Glutamatergic neuron (in vitro differentiated cells): ENCODE data around the gene MAB21L2. TPM values are rescaled to one million over a fixed set of nuclear protein-coding genes. Genes with fewer than 3 reads are reported as not detected.
A peak's percentile ranks its signal among the peaks of the same experiment; 100 is the strongest.

Experiments used
- DNase-seq: peaks from one replicate; pipeline ENCODE4 v3.0.0; 2022
- H3K27ac Mint-ChIP-seq: one replicate; pipeline ENCODE4 v1.8.0; 2020; ENCODE audit warnings: mild to moderate bottlenecking, mixed read lengths, inconsistent platforms; ENCODE audit not compliant: unreplicated experiment
- H3K27me3 Mint-ChIP-seq: one replicate; pipeline ENCODE4 v1.8.0; 2020; ENCODE audit warnings: mild to moderate bottlenecking, moderate library complexity, mixed read lengths, inconsistent platforms; ENCODE audit not compliant: unreplicated experiment
- H3K36me3 Mint-ChIP-seq: one replicate; pipeline ENCODE4 v1.8.0; 2020; ENCODE audit warnings: mild to moderate bottlenecking, mixed read lengths, inconsistent platforms; ENCODE audit not compliant: unreplicated experiment
- H3K4me1 Mint-ChIP-seq: one replicate; pipeline ENCODE4 v1.8.0; 2020; ENCODE audit warnings: mild to moderate bottlenecking, low read depth, mixed read lengths, inconsistent platforms; ENCODE audit not compliant: unreplicated experiment
- H3K4me3 Mint-ChIP-seq: one replicate; pipeline ENCODE4 v1.8.0; 2020; ENCODE audit warnings: mild to moderate bottlenecking, mixed read lengths, inconsistent platforms; ENCODE audit not compliant: unreplicated experiment
- H3K9me3 Mint-ChIP-seq: one replicate; pipeline ENCODE4 v1.8.0; 2020; ENCODE audit warnings: mild to moderate bottlenecking, moderate library complexity, mixed read lengths, inconsistent platforms; ENCODE audit not compliant: unreplicated experiment
- CTCF ChIP-seq: fragments of 200-600 bp; sonication (generic); IDR thresholded peaks from one replicate; pipeline ENCODE4 v1.5.0; 2021; ENCODE audit not compliant: partially characterized antibody, unreplicated experiment
- total RNA-seq: library from RNA; stranded (reverse); fragmentation: NEBNext Ultra II Directional; extraction: Animal tissue kit (Norgen Biotek cat#: 25700); gene quantifications from one replicate; pipeline ENCODE4 v1.2.1, GENCODE V29; 2021; ENCODE audit not compliant: unreplicated experiment

MAB21L2 gene
- total RNA-seq, 1 donor from 2014 or later, result 3.4 TPM

GRCh38 chr4:150590631-150591030, 8.7 kb downstream of the MAB21L2 start:
- peak overlapping the region; percentile 98 for H3K27ac Mint-ChIP-seq
- no peaks in the 10 kb centered on the region for H3K36me3 Mint-ChIP-seq
- no peak for TF ChIP-seq CTCF
- peaks cover 5% of the 10 kb centered on the region for H3K9me3 Mint-ChIP-seq
- H3K4me1 Mint-ChIP-seq, result peaks cover 34% of the 10 kb centered on the region
- peaks cover 4% of the 10 kb centered on the region for H3K27me3 Mint-ChIP-seq
- no peak overlapping the region for H3K4me3 Mint-ChIP-seq
- no peak for DNase-seq

GRCh38 chr4:150591406-150591805, 9.5 kb downstream of the MAB21L2 start:
- DNase-seq, result peak; percentile 63
- TF ChIP-seq CTCF, result no peak
- Mint-ChIP-seq H3K27ac (peak overlapping the region; percentile 98), H3K4me3 (peak overlapping the region; percentile 62), H3K4me1 (peaks cover 34% of the 10 kb centered on the region), H3K27me3 (peaks cover 4% of the 10 kb centered on the region), H3K36me3 (no peaks in the 10 kb centered on the region), H3K9me3 (peaks cover 5% of the 10 kb centered on the region)

- Mint-ChIP-seq H3K9me3 (peaks cover 5% of the 10 kb centered on the region), H3K4me1 (peaks cover 34% of the 10 kb centered on the region), H3K27me3 (peaks cover 4% of the 10 kb centered on the region), H3K36me3 (no peaks in the 10 kb centered on the region), H3K4me3 (peak overlapping the region; percentile 62), H3K27ac (peak overlapping the region; percentile 98)
- TF ChIP-seq CTCF, result no peak
- no peak for DNase-seq
Measured at GRCh38 chr4:150591904-150592303, 10.0 kb downstream of the MAB21L2 start.

- no peak for DNase-seq
- H3K4me3 Mint-ChIP-seq, result peak overlapping the region; percentile 38
- no peaks in the 10 kb centered on the region for H3K36me3 Mint-ChIP-seq
- no peak overlapping the region for H3K27ac Mint-ChIP-seq
- TF ChIP-seq CTCF, result no peak
- H3K27me3 Mint-ChIP-seq, result peaks cover 4% of the 10 kb centered on the region
- peaks cover 29% of the 10 kb centered on the region for H3K4me1 Mint-ChIP-seq
- H3K9me3 Mint-ChIP-seq, result peaks cover 7% of the 10 kb centered on the region
Measured at GRCh38 chr4:150593996-150594395, 12.0 kb downstream of the MAB21L2 start.

- Mint-ChIP-seq H3K36me3 (no peaks in the 10 kb centered on the region), H3K4me3 (no peak overlapping the region), H3K4me1 (peaks cover 10% of the 10 kb centered on the region), H3K27me3 (no peaks in the 10 kb centered on the region), H3K27ac (no peak overlapping the region), H3K9me3 (peaks cover 2% of the 10 kb centered on the region)
- no peak for TF ChIP-seq CTCF
- DNase-seq, result no peak
Measured at GRCh38 chr4:150598909-150599308, 17.0 kb downstream of the MAB21L2 start.
